Retinal pigment epithelial cell (primary cell): ENCODE data around the gene OR9A4.
"Not testable (repeated sequence)": the region's sequence is repeated elsewhere in the genome, so short reads cannot be mapped to it uniquely, and the experiment has no call there.

Experiments
- DNase-seq: peaks from one replicate; pipeline ENCODE4 v3.0.0-alpha.2; 2010; ENCODE audit warnings: low read depth
- H3K4me3 ChIP-seq: 2 replicates; pipeline ENCODE4 v1.5.1; 2011; ENCODE audit warnings: mild to moderate bottlenecking, low read length, control low read depth, moderate library complexity
- TF ChIP-seq, protein P1 (sequence below): conservative IDR thresholded peaks from 2 replicates; pipeline ENCODE4 v1.5.1; 2011; ENCODE audit warnings: low read depth, low read length, control low read depth, inconsistent platforms

OR9A4 gene

GRCh38 chr7:141880960-141881359 is 35.2 kb upstream of the OR9A4 start:
- TF ChIP-seq, protein P1, sequence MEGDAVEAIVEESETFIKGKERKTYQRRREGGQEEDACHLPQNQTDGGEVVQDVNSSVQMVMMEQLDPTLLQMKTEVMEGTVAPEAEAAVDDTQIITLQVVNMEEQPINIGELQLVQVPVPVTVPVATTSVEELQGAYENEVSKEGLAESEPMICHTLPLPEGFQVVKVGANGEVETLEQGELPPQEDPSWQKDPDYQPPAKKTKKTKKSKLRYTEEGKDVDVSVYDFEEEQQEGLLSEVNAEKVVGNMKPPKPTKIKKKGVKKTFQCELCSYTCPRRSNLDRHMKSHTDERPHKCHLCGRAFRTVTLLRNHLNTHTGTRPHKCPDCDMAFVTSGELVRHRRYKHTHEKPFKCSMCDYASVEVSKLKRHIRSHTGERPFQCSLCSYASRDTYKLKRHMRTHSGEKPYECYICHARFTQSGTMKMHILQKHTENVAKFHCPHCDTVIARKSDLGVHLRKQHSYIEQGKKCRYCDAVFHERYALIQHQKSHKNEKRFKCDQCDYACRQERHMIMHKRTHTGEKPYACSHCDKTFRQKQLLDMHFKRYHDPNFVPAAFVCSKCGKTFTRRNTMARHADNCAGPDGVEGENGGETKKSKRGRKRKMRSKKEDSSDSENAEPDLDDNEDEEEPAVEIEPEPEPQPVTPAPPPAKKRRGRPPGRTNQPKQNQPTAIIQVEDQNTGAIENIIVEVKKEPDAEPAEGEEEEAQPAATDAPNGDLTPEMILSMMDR: no peak
- no peak overlapping the region for H3K4me3 ChIP-seq
- DNase-seq: no peak

DNA sequence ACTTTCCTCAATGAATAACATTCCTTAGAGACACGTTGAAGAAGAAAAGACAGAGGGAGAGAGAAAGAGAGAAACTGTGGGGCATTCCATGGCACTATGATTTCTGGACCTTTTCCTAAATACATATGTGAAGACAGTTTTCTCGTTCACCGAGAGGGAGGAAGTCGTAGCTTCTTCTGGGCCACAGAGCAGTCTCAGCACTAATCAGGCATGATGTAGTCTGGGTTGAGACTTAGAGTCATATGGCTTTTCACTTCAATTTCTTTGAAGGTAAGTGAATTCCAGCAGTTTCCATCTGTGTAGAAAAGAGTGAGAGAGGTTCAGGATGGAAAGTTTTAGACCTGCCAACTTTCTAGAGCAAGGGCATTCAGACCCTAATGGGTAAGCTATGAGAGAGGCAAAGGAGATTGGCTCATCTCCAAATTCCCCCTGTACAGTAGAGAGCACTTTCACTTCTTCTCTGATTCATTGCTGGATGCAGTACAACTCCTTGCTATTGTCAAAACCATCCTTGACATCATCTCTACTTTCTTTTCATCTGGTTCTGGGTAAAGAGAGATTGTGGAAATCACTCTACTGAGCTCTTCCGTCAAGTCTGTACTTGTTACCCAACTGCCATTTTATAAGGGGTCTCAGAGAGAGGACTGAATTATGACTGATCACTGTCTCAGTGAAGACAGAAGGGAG is 31.5 kb upstream of the OR9A4 start:
- no peak overlapping the region for H3K4me3 ChIP-seq
- TF ChIP-seq, protein P1: no peak
- no peak for DNase-seq

GRCh38 chr7:141889321-141889720 is 26.9 kb upstream of the OR9A4 start:
- no peak for DNase-seq
- no peak overlapping the region for H3K4me3 ChIP-seq
- TF ChIP-seq, protein P1: no peak

GRCh38 chr7:141891336-141891735 is 24.9 kb upstream of the OR9A4 start:
- no peak overlapping the region for H3K4me3 ChIP-seq
- DNase-seq: no peak

DNA sequence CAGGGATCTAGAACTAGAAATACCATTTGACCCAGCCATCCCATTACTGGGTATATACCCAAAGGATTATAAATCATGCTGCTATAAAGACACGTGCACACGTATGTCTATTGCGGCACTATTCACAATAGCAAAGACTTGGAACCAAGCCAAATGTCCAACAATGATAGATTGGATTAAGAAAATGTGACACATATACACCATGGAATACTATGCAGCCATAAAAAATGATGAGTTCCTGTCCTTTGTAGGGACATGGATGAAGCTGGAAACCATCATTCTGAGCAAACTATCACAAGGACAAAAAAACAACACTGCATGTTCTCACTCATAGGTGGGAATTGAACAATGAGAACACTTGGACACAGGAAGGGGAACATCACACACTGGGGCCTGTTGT is 16.8 kb upstream of the OR9A4 start:
- not testable (repeated sequence) for H3K4me3 ChIP-seq, DNase-seq

More at GRCh38 chr7:141891336-141891735, 24.9 kb upstream of the OR9A4 start:
- TF ChIP-seq, protein P1: no peak

DNA sequence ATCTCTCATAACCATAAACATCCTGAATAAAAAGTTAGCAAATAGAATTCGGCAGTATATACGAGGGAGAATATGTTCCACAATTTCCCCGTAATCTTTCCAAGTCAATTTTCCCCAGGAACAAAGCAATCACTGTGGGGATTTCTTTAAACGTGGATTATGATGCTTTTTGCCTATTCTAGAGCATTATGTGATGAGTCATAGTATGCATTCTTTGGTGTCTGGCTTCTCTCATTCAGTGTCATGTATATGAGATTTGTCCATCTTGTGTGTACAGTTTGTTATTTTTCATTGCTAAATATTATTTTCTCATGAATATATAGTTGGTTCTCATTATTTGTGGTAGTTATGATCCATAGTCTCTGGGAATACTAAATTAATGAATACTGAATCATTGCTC is 9.9 kb upstream of the OR9A4 start:
- DNase-seq: peak; percentile 5
- TF ChIP-seq, protein P1: no peak
- H3K4me3 ChIP-seq: no peak overlapping the region

DNA sequence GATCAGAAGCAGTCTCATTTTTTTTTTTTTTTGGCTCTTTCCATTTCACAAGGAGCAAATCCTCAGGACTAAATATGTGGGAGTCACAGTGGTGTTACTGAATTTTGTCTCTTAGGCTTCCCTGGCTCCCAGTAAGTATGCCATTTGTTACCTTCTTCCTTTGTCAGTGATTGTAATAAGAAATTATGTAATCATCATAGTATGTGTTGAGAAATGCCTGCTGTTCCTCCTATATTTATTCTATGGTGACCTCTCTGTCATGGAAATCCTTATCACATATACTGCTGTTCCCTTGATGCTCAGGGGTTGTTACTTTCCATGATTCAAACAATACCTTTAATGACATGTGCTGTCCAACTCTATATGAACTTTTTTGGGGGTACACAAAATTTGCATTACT is 4.8 kb upstream of the OR9A4 start:
- TF ChIP-seq, protein P1: no peak
- no peak overlapping the region for H3K4me3 ChIP-seq
- DNase-seq: no peak
